ENCODE measurements around the gene CYSRT1. TPM values are rescaled to one million over a fixed set of nuclear protein-coding genes. Genes with fewer than 3 reads are reported as not detected.

CYSRT1 gene
- total RNA-seq, 1 donor from 2014 or later, result 0.41 TPM

GRCh38 chr9:137206602-137207001 is 18.4 kb upstream of the CYSRT1 start:
- Histone ChIP-seq H3K27ac (no peak overlapping the region), H3K9me3 (no peaks in the 10 kb centered on the region), H3K4me1 (peaks cover 35% of the 10 kb centered on the region), H3K4me3 (peak overlapping the region; percentile 83), H3K27me3 (no peaks in the 10 kb centered on the region), H3K36me3 (no peaks in the 10 kb centered on the region)
- DNase-seq, result no peak
- TF ChIP-seq CTCF (IDR thresholded peaks at IDR 0.05), result no peak
- intact Hi-C loops (cut with DNase I), result no loop called here
- no peak for ATAC-seq

GRCh38 chr9:137211532-137211931 is 13.4 kb upstream of the CYSRT1 start:
- H3K9me3 ChIP-seq, result no peaks in the 10 kb centered on the region

GRCh38 chr9:137212520-137212919 is 12.5 kb upstream of the CYSRT1 start:
- no peak overlapping the region for H3K27ac ChIP-seq
- H3K9me3 ChIP-seq, result no peaks in the 10 kb centered on the region
- no peak for DNase-seq
- TF ChIP-seq CTCF (IDR thresholded peaks at IDR 0.05), result no peak
- ATAC-seq, result no peak
- no peaks in the 10 kb centered on the region for H3K27me3 ChIP-seq
- H3K36me3 ChIP-seq, result no peaks in the 10 kb centered on the region
- no peaks in the 10 kb centered on the region for H3K4me1 ChIP-seq
- intact Hi-C loops (cut with DNase I), result no loop called here
- no peak overlapping the region for H3K4me3 ChIP-seq

More at GRCh38 chr9:137211532-137211931, 13.4 kb upstream of the CYSRT1 start:
- Histone ChIP-seq H3K27ac (no peak overlapping the region), H3K4me3 (no peak overlapping the region), H3K27me3 (no peaks in the 10 kb centered on the region), H3K36me3 (no peaks in the 10 kb centered on the region), H3K4me1 (peaks cover 5% of the 10 kb centered on the region)
- no peak for TF ChIP-seq CTCF (IDR thresholded peaks at IDR 0.05)
- ATAC-seq, result no peak
- intact Hi-C loops (cut with DNase I), result no loop called here
- DNase-seq, result no peak

- intact Hi-C loops (cut with DNase I), result no loop called here
Observed at GRCh38 chr9:137213160-137214060, 11.6 kb upstream of the CYSRT1 start.

GRCh38 chr9:137214620-137215019 is 10.4 kb upstream of the CYSRT1 start:
- H3K4me3 ChIP-seq, result no peak overlapping the region
- H3K36me3 ChIP-seq, result no peaks in the 10 kb centered on the region
- H3K9me3 ChIP-seq, result no peaks in the 10 kb centered on the region
- H3K4me1 ChIP-seq, result no peaks in the 10 kb centered on the region
- TF ChIP-seq CTCF (IDR thresholded peaks at IDR 0.05), result no peak
- intact Hi-C loops (cut with DNase I), result no loop called here
- H3K27me3 ChIP-seq, result no peaks in the 10 kb centered on the region
- H3K27ac ChIP-seq, result no peak overlapping the region
- DNase-seq, result no peak
- ATAC-seq, result no peak

More at GRCh38 chr9:137213160-137214060, 11.6 kb upstream of the CYSRT1 start:
- Histone ChIP-seq H3K9me3 (no peaks in the 10 kb centered on the region), H3K27ac (no peak overlapping the region), H3K27me3 (no peaks in the 10 kb centered on the region), H3K4me3 (no peak overlapping the region), H3K4me1 (no peaks in the 10 kb centered on the region), H3K36me3 (no peaks in the 10 kb centered on the region)
- no peak for TF ChIP-seq CTCF (IDR thresholded peaks at IDR 0.05)
- DNase-seq (no peak), ATAC-seq (no peak)
